Measurements from ENCODE around the gene ABCA5.

GRCh38 chr17:69342896-69343644, 16.1 kb upstream of the ABCA5 start:
- TF ChIP-seq CTCF (IDR thresholded peaks at IDR 0.05; ENCODE audit: low read depth, low read length) (no peak), EZH2phosphoT487 (IDR thresholded peaks at IDR 0.05; ENCODE audit: low read depth) (no peak)
